NB4 (cell line): Measurements from ENCODE around the gene ACOT11.

Source experiments
- DNase-seq: peaks from one replicate; pipeline ENCODE4 v3.0.0; 2010; ENCODE audit warnings: low read depth
- H3K4me3 ChIP-seq: one replicate; pipeline ENCODE4 v1.5.1; 2011; ENCODE audit warnings: mild to moderate bottlenecking, low read depth, low read length, moderate library complexity
- CTCF ChIP-seq: IDR thresholded peaks from one replicate; pipeline ENCODE4 v1.5.1; 2012; ENCODE audit warnings: low read depth, low read length
- MAX ChIP-seq: IDR thresholded peaks from 2 replicates; pipeline ENCODE4 v1.6.1; 2011; ENCODE audit warnings: low read depth, low read length
- MYC ChIP-seq: IDR thresholded peaks from 2 replicates; pipeline ENCODE4 v1.6.1; 2011; ENCODE audit warnings: low read depth, low read length
- POLR2A ChIP-seq: IDR thresholded peaks from 2 replicates; pipeline ENCODE4 v1.6.1; 2011; ENCODE audit warnings: mild to moderate bottlenecking; ENCODE audit not compliant: insufficient read length; ENCODE audit errors: extremely low read depth

Gene ACOT11

GRCh38 chr1:54593571-54594160 lies 45.6 kb downstream of the ACOT11 start:
- TF ChIP-seq MAX (no peak), CTCF (no peak), POLR2A (no peak), MYC (no peak)
- no peak for DNase-seq
- H3K4me3 ChIP-seq = no peak overlapping the region

GRCh38 chr1:54594463-54594862 lies 46.4 kb downstream of the ACOT11 start:
- no peak for DNase-seq
- TF ChIP-seq MYC = no peak
- no peak for TF ChIP-seq POLR2A
- TF ChIP-seq CTCF = no peak
- no peak for TF ChIP-seq MAX
- H3K4me3 ChIP-seq = no peak overlapping the region

GRCh38 chr1:54595956-54596498 lies 48.0 kb downstream of the ACOT11 start:
- TF ChIP-seq CTCF (no peak), MYC (no peak), POLR2A (no peak), MAX (no peak)
- no peak for DNase-seq

GRCh38 chr1:54596756-54597155 lies 48.7 kb downstream of the ACOT11 start:
- no peak overlapping the region for H3K4me3 ChIP-seq
- DNase-seq = no peak
- no peak for TF ChIP-seq POLR2A
- no peak for TF ChIP-seq MAX
- TF ChIP-seq MYC = no peak
- no peak for TF ChIP-seq CTCF

More at GRCh38 chr1:54595956-54596498, 48.0 kb downstream of the ACOT11 start:
- H3K4me3 ChIP-seq = no peak overlapping the region

GRCh38 chr1:54597455-54598030 lies 49.5 kb downstream of the ACOT11 start:
- TF ChIP-seq MAX (no peak), CTCF (no peak), MYC (no peak), POLR2A (no peak)
- no peak overlapping the region for H3K4me3 ChIP-seq
- no peak for DNase-seq
